PC-3 (cell line): Measurements from ENCODE around the gene ZBED4.

Source experiments
- CTCF ChIP-seq: fragments of 300-600 bp; sonication (generic); conservative IDR thresholded peaks from 2 replicates; pipeline ENCODE4 v1.5.1; 2017; ENCODE audit warnings: antibody characterized with exemption, low read depth, mild to moderate bottlenecking, low read length
- EZH2 ChIP-seq: fragments of 300-600 bp; sonication (generic); IDR thresholded peaks from one replicate; pipeline ENCODE4 v1.6.1; 2017; ENCODE audit warnings: antibody characterized with exemption, mild to moderate bottlenecking, low read length; ENCODE audit not compliant: unreplicated experiment
- EZH2phosphoT487 ChIP-seq: fragments of 300-600 bp; sonication (generic); IDR thresholded peaks from 2 replicates; pipeline ENCODE4 v1.6.1; 2018; ENCODE audit warnings: mild to moderate bottlenecking, antibody characterized with exemption, low read length, borderline replicate concordance

GRCh38 chr22:49896201-49896600, 42.6 kb downstream of the ZBED4 start:
- no peak for TF ChIP-seq CTCF
- no peak for TF ChIP-seq EZH2
- TF ChIP-seq EZH2phosphoT487 = no peak
